GM12801 (cell line): ENCODE data around the gene SRSF3.

Experiments
- TF ChIP-seq, protein P1 (sequence below): IDR thresholded peaks from one replicate; pipeline ENCODE4 v1.5.1; 2011; ENCODE audit warnings: control low read depth; ENCODE audit not compliant: insufficient read length; ENCODE audit errors: extremely low read depth

SRSF3 gene

DNA sequence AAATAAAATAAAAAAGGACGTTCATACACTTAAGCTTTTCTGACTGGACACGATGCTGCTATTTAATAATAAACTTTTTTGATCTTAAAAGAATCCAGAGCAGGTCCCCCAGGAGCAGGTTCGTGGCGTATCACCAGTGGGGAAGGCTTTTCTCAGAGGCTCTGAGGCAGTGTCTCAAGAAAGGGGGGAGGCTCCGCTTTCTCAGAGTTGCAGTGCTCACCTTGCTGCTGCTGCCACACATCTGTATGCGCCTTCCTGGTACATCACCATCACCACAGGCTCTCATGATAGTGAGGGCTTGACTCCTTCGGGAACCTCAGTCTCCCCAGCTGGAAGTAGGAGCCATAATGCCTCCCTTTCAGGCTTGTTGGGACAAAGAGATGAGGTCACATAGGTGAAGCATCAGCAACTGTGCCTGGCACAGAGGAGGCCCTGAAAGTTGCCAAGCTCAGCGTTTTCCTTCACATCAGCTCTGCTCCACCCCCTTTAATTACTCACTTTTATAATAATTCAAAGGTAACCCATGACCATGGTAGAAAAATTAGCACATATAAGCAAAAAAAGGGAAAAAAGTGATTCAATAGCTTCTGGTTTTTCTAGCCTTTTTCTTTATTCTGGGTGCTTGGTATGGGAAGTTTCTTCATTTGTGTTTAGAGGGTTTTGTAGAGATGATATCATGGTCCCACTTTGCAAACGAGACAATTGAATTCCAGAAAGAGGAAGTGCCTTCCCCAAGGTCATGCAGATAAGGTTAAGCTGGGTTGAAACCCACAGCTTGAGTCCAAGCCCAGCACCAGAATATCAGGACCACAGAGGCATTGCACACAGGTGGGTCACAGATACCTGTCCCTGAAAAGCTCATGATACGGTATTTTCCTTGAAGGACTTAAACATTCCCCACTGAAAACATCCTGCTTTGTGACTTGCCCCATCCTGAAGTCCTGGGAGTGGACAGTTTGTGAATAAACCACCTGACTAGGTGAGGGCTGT, 24.5 kb downstream of the SRSF3 start:
- TF ChIP-seq, protein P1, sequence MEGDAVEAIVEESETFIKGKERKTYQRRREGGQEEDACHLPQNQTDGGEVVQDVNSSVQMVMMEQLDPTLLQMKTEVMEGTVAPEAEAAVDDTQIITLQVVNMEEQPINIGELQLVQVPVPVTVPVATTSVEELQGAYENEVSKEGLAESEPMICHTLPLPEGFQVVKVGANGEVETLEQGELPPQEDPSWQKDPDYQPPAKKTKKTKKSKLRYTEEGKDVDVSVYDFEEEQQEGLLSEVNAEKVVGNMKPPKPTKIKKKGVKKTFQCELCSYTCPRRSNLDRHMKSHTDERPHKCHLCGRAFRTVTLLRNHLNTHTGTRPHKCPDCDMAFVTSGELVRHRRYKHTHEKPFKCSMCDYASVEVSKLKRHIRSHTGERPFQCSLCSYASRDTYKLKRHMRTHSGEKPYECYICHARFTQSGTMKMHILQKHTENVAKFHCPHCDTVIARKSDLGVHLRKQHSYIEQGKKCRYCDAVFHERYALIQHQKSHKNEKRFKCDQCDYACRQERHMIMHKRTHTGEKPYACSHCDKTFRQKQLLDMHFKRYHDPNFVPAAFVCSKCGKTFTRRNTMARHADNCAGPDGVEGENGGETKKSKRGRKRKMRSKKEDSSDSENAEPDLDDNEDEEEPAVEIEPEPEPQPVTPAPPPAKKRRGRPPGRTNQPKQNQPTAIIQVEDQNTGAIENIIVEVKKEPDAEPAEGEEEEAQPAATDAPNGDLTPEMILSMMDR = no peak

DNA sequence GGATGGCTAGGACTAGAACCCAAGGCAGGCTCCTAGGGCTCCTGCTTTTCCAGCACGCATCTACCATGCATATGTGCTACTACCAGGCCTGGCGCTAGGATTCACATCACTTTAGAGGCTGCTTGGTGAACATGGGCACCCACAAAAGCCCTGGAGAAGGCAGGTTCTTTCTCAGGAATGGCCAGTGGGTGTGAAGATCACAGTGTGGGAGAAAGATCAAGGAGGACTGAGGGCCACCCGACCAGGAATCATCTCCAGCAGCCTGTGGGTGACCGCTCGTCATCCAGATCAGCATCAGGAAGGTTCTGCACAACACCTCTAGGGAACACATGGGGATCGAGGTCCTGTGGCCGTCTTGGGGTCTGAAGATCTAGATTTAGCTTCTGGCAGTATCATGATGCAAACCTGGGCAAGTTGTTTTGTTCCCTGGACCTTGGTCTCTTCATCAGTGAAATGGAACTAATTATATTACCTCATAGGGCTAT, 27.3 kb downstream of the SRSF3 start:
- TF ChIP-seq, protein P1 = no peak

DNA sequence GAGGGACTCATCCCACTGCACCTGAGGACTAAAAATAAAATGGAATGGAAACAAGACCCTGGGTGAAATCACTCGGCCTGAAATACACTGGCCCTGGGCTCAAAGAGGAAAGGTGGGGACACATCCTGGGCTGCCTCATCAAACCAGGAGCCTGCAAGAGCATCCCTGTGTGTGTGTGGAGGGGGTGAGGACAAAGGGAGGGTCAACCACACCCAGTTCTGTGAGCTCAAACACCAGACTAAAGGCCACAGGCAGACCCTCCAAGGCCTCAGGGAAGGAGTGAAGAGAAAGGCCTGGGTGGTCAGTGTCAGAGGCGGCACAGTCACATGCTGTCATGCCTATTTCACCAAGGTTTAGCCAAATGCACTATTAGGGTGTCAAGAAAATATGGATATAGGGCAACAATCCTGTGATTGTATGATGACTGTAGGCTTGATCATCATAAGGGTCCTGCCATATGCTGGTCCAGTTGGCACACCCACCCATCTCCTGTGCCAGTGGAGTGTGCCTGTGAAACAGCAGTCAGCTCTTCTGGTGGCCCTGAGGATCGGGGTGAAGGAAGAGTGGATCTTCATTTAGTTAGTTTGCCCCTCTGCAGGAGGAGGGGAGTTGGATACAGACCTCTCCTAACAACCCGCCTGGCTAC, 28.9 kb downstream of the SRSF3 start:
- TF ChIP-seq, protein P1 = no peak

DNA sequence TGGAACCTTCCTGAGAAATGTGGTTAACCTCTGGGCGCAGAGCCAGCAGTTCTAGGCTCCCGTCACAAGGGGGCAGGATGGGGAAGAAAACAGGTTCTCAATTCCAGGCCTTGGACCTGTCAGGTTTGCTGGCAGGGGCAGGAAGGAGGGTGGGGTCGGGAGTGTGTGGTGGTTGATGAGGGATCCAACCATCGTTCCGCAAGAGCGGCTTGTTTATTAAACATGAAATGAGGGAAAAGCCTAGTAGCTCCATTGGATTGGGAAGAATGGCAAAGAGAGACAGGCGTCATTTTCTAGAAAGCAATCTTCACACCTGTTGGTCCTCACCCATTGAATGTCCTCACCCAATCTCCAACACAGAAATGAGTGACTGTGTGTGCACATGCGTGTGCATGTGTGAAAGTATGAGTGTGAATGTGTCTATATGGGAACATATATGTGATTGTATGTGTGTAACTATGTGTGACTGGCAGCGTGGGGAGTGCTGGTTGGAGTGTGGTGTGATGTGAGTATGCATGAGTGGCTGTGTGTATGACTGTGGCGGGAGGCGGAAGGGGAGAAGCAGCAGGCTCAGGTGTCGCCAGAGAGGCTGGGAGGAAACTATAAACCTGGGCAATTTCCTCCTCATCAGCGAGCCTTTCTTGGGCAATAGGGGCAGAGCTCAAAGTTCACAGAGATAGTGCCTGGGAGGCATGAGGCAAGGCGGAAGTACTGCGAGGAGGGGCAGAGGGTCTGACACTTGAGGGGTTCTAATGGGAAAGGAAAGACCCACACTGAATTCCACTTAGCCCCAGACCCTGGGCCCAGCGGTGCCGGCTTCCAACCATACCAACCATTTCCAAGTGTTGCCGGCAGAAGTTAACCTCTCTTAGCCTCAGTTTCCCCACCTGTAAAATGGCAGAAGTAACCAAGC, 29.6 kb downstream of the SRSF3 start:
- TF ChIP-seq, protein P1 = peak; percentile 81

- TF ChIP-seq, protein P1 = no peak
Observed at GRCh38 chr6:36624461-36625157, 30.4 kb downstream of the SRSF3 start.

- TF ChIP-seq, protein P1 = no peak
Observed at GRCh38 chr6:36625158-36625919, 31.2 kb downstream of the SRSF3 start.
